Measurements from ENCODE around the gene FGFRL1. TPM values are rescaled to one million over a fixed set of nuclear protein-coding genes. Genes with fewer than 3 reads are reported as not detected.

The FGFRL1 gene
- total RNA-seq, 1 donor from 2014 or later: 43.6 TPM

GRCh38 chr4:1019320-1019719 lies 7.9 kb downstream of the FGFRL1 start:
- DNase-seq (ENCODE audit: low read depth): no peak
- no peak for TF ChIP-seq CTCF (conservative IDR thresholded peaks at IDR 0.05; ENCODE audit: low read depth, low read length)
- no peak overlapping the region for H3K4me3 ChIP-seq (ENCODE audit: low read depth, low read length)

- H3K4me3 ChIP-seq (ENCODE audit: low read depth, low read length): no peak overlapping the region
- DNase-seq (ENCODE audit: low read depth): no peak
- TF ChIP-seq CTCF (conservative IDR thresholded peaks at IDR 0.05; ENCODE audit: low read depth, low read length): no peak
Observed at GRCh38 chr4:1019729-1020470, 8.5 kb downstream of the FGFRL1 start.

- no peak for DNase-seq (ENCODE audit: low read depth)
- no peak overlapping the region for H3K4me3 ChIP-seq (ENCODE audit: low read depth, low read length)
- TF ChIP-seq CTCF (conservative IDR thresholded peaks at IDR 0.05; ENCODE audit: low read depth, low read length): no peak
Observed at GRCh38 chr4:1021386-1022050, 10.1 kb downstream of the FGFRL1 start.

- TF ChIP-seq CTCF (conservative IDR thresholded peaks at IDR 0.05; ENCODE audit: low read depth, low read length): no peak
- H3K4me3 ChIP-seq (ENCODE audit: low read depth, low read length): no peak overlapping the region
- DNase-seq (ENCODE audit: low read depth): no peak
Observed at GRCh38 chr4:1022051-1022738, 10.8 kb downstream of the FGFRL1 start.

GRCh38 chr4:1022739-1023066 lies 11.3 kb downstream of the FGFRL1 start:
- TF ChIP-seq CTCF (conservative IDR thresholded peaks at IDR 0.05; ENCODE audit: low read depth, low read length): no peak
- DNase-seq (ENCODE audit: low read depth): no peak
- H3K4me3 ChIP-seq (ENCODE audit: low read depth, low read length): no peak overlapping the region

- no peak for TF ChIP-seq CTCF (conservative IDR thresholded peaks at IDR 0.05; ENCODE audit: low read depth, low read length)
- no peak for DNase-seq (ENCODE audit: low read depth)
- no peak overlapping the region for H3K4me3 ChIP-seq (ENCODE audit: low read depth, low read length)
Observed at GRCh38 chr4:1023075-1023640, 11.7 kb downstream of the FGFRL1 start.
